Panc1 (cell line): Measurements from ENCODE around the gene BRICD5. TPM values are rescaled to one million over a fixed set of nuclear protein-coding genes. Genes with fewer than 3 reads are reported as not detected.

Experiments used
- ATAC-seq: fragments of 200-7000 bp; cut with Tn5 transposase; 2 replicates; pipeline ENCODE4 v1.9.1; 2020; ENCODE audit warnings: mild to moderate bottlenecking, moderate library complexity
- BruUV-seq: library from RNA; stranded (reverse); fragments of 400-500 nt; replicated peaks from 2 replicates; lab custom pipeline; 2021; lab: Mats Ljungman, UMichigan
- CTCF ChIA-PET: fragments of 300-600 bp; sonication (Branson Sonifier 250); formaldehyde crosslinking; loops from one replicate; lab custom pipeline; 2022; ENCODE audit warnings: antibody characterized with exemption; lab: Charles Lee
- POLR2A ChIA-PET: fragments of 300-600 bp; sonication (Branson Sonifier 250); formaldehyde crosslinking; loops from one replicate; lab custom pipeline; 2022; ENCODE audit warnings: antibody characterized with exemption; lab: Charles Lee
- DNase-seq: peaks from one replicate; pipeline ENCODE4 v3.0.0-alpha.2; 2010; ENCODE audit warnings: low read depth, low spot score
- H3K27ac ChIP-seq: 2 replicates; pipeline ENCODE4 v1.5.1; 2011; ENCODE audit warnings: mild to moderate bottlenecking, low read length, inconsistent platforms
- H3K27me3 ChIP-seq: fragments of 200-500 bp; sonication (Bioruptor generic); 2 replicates; pipeline ENCODE4 v1.6.0; 2014; ENCODE audit warnings: low read length, inconsistent platforms; ENCODE audit not compliant: control insufficient read depth, insufficient read depth
- H3K36me3 ChIP-seq: fragments of 200-500 bp; sonication (Bioruptor generic); 2 replicates; pipeline ENCODE4 v1.5.1; 2014; ENCODE audit warnings: inconsistent platforms, mild to moderate bottlenecking, low read length, moderate library complexity; ENCODE audit not compliant: control insufficient read depth, insufficient read depth
- H3K4me1 ChIP-seq: 2 replicates; pipeline ENCODE4 v1.5.1; 2011; ENCODE audit warnings: inconsistent platforms, mild to moderate bottlenecking, low read length, moderate library complexity; ENCODE audit not compliant: control insufficient read depth, insufficient read depth
- H3K4me3 ChIP-seq, 2 experiments: 2 replicates each; pipeline ENCODE4 v1.5.1; 2011 to 2012; ENCODE audit warnings: low read depth in 2 of 2, low read length in 2 of 2, mild to moderate bottlenecking in 2 of 2, inconsistent platforms in 1 of 2, moderate library complexity in 1 of 2
- H3K9me3 ChIP-seq: fragments of 200-500 bp; sonication (Bioruptor generic); 2 replicates; pipeline ENCODE4 v1.5.1; 2014; ENCODE audit warnings: low read depth, mild to moderate bottlenecking, inconsistent platforms, low read length, moderate library complexity; ENCODE audit not compliant: control insufficient read depth, insufficient read depth
- CTCF ChIP-seq: fragments of 450-650 bp; IDR thresholded peaks from 2 replicates; pipeline ENCODE4 v1.5.1; 2017; ENCODE audit warnings: mild to moderate bottlenecking
- POLR2AphosphoS5 ChIP-seq: IDR thresholded peaks from 2 replicates; pipeline ENCODE4 v1.6.1; 2012; ENCODE audit warnings: mild to moderate bottlenecking, low read depth, low read length, moderate library complexity
- REST ChIP-seq, 2 experiments: IDR thresholded peaks; 2 replicates each; pipeline ENCODE4 v1.6.1; 2011 to 2012; ENCODE audit warnings: low read depth in 2 of 2, control low read depth in 1 of 2, low read length in 1 of 2, mild to moderate bottlenecking in 1 of 2, moderate library complexity in 1 of 2; ENCODE audit not compliant: insufficient read depth in 1 of 2
- SIN3A ChIP-seq: IDR thresholded peaks from 2 replicates; pipeline ENCODE4 v1.6.1; 2012; ENCODE audit warnings: low read depth, mild to moderate bottlenecking, low read length, moderate library complexity, borderline replicate concordance; ENCODE audit not compliant: insufficient read depth
- TCF7L2 ChIP-seq: IDR thresholded peaks from 2 replicates; pipeline ENCODE4 v1.6.1; 2011; ENCODE audit warnings: mild to moderate bottlenecking, low read depth, low read length, inconsistent platforms
- in situ Hi-C: cut with HindIII; loops from 2 replicates; pipeline ENCODE4 v1.10.0; 2016; ENCODE audit warnings: low sequenced_read_pairs, low pct_unique_long_range_greater_than_20kb
- intact Hi-C: fragments of 100-400 bp; cut with micrococcal nuclease; formaldehyde crosslinking; loops from one replicate; pipeline ENCODE4 v1.10.0; 2022; ENCODE audit not compliant: unreplicated experiment
- total RNA-seq: library from RNA; stranded (reverse); gene quantifications from one replicate; pipeline ENCODE4 v1.2.1, GENCODE V29; 2021; ENCODE audit not compliant: unreplicated experiment

BRICD5 gene
- total RNA-seq, 1 experiment from 2014 or later, result 8.7 TPM

- DNase-seq, result no peak
- ChIA-PET CTCF (no interaction called here), POLR2A (interaction anchor here (1.1 kb wide), 1 partner anchor 8 kb away, joined by 4 read pairs; no protein-coding TSS in a partner anchor)
- no peak overlapping the region for H3K4me3 ChIP-seq
- intact Hi-C loops (no loop called here), in situ Hi-C loops (no loop called here)
- peaks cover 2% of the 10 kb centered on the region for H3K36me3 ChIP-seq
- no peak for ATAC-seq
- H3K27me3 ChIP-seq, result no peaks in the 10 kb centered on the region
- BruUV-seq, result no TSS peak
- TF ChIP-seq TCF7L2, result no peak
- TF ChIP-seq REST (IDR thresholded peaks at IDR 0.05; ENCODE audit: insufficient read depth in 1 of 2, low read depth in 2 of 2, low read length in 1 of 2), result no peak
- TF ChIP-seq CTCF, result no peak
- no peak for TF ChIP-seq POLR2AphosphoS5
- TF ChIP-seq SIN3A, result no peak
- H3K27ac ChIP-seq, result no peak overlapping the region
- H3K4me1 ChIP-seq, result 0 out of 2 replicates have a peak, but pooled peaks cover 4% of the 10 kb centered on the region
- H3K9me3 ChIP-seq, result no peaks in the 10 kb centered on the region
Observed at GRCh38 chr16:2246301-2246885, 35.7 kb upstream of the BRICD5 start.

GRCh38 chr16:2244926-2245795, 34.5 kb upstream of the BRICD5 start:
- POLR2A ChIA-PET, result no interaction called here
- in situ Hi-C loops, result no loop called here
- 0 out of 2 replicates have a peak, but pooled peaks cover 3% of the 10 kb centered on the region for H3K4me1 ChIP-seq

More at GRCh38 chr16:2244926-2245795, 34.5 kb upstream of the BRICD5 start:
- CTCF ChIA-PET, result no interaction called here
- Histone ChIP-seq H3K27ac (no peak overlapping the region), H3K27me3 (no peaks in the 10 kb centered on the region), H3K4me3 (no peak overlapping the region), H3K9me3 (no peaks in the 10 kb centered on the region), H3K36me3 (peaks cover 2% of the 10 kb centered on the region)
- no peak for DNase-seq
- intact Hi-C loops, result no loop called here
- BruUV-seq, result no TSS peak
- TF ChIP-seq REST (IDR thresholded peaks at IDR 0.05; ENCODE audit: insufficient read depth in 1 of 2, low read depth in 2 of 2, low read length in 1 of 2) (no peak), POLR2AphosphoS5 (no peak)
- no peak for ATAC-seq
